GM12891 (cell line): Measurements from ENCODE around the gene USP10.

Source experiments
- POU2F2 ChIP-seq: IDR thresholded peaks from 2 replicates; pipeline ENCODE4 v1.6.1; 2011; ENCODE audit warnings: low read depth, mild to moderate bottlenecking, control low read depth, low read length, moderate library complexity
- TAF1 ChIP-seq: IDR thresholded peaks from 2 replicates; pipeline ENCODE4 v1.6.1; 2011; ENCODE audit warnings: low read depth, low read length, control low read depth

- no peak for TF ChIP-seq TAF1
- no peak for TF ChIP-seq POU2F2
Measured at GRCh38 chr16:84660973-84661372, 38.8 kb upstream of the USP10 start.
